HL-60 (cell line): ENCODE data around the gene CACNA1C.

Experiments
- DNase-seq, 2 experiments: peaks; one replicate each; pipeline ENCODE4 v3.0.0-alpha.2; 2010 to 2020; ENCODE audit warnings: low read depth in 1 of 2, low spot score in 1 of 2
- H3K27ac ChIP-seq: fragments of 250-450 bp; sonication (Bioruptor Pico); replicated peaks from 2 replicates; pipeline ENCODE4 v1.5.1; 2020; ENCODE audit warnings: mild to moderate bottlenecking, moderate library complexity
- H3K27me3 ChIP-seq: fragments of 250-450 bp; sonication (Bioruptor Pico); 2 replicates; pipeline ENCODE4 v1.5.1; 2021; ENCODE audit warnings: mild to moderate bottlenecking, moderate library complexity; ENCODE audit not compliant: insufficient read depth, poor library complexity, severe bottlenecking
- H3K4me3 ChIP-seq: replicated peaks from 2 replicates; pipeline ENCODE4 v1.5.1; 2011; ENCODE audit warnings: mild to moderate bottlenecking, control low read depth, low read length; ENCODE audit not compliant: insufficient read depth
- GABPA ChIP-seq: IDR thresholded peaks from 2 replicates; pipeline ENCODE4 v1.6.1; 2012; ENCODE audit warnings: low read depth
- POLR2AphosphoS5 ChIP-seq: IDR thresholded peaks from 2 replicates; pipeline ENCODE4 v1.6.1; 2012; ENCODE audit warnings: low read depth
- SPI1 ChIP-seq: IDR thresholded peaks from 2 replicates; pipeline ENCODE4 v1.6.1; 2012; ENCODE audit warnings: low read depth, mild to moderate bottlenecking, borderline replicate concordance
- TF ChIP-seq, protein P1 (sequence below): IDR thresholded peaks from one replicate; pipeline ENCODE4 v1.5.1; 2011; ENCODE audit warnings: low read length, control low read depth, inconsistent platforms; ENCODE audit not compliant: insufficient read depth
- TF ChIP-seq, protein P2 (sequence below): IDR thresholded peaks from 2 replicates; pipeline ENCODE4 v1.6.1; 2012; ENCODE audit warnings: low read depth; ENCODE audit not compliant: insufficient replicate concordance

The CACNA1C gene

GRCh38 chr12:2413301-2413700 is 360.5 kb downstream of the CACNA1C start:
- Histone ChIP-seq H3K4me3 (no peak overlapping the region), H3K27me3 (no peaks in the 10 kb centered on the region), H3K27ac (no peak overlapping the region)
- TF ChIP-seq, protein P1, sequence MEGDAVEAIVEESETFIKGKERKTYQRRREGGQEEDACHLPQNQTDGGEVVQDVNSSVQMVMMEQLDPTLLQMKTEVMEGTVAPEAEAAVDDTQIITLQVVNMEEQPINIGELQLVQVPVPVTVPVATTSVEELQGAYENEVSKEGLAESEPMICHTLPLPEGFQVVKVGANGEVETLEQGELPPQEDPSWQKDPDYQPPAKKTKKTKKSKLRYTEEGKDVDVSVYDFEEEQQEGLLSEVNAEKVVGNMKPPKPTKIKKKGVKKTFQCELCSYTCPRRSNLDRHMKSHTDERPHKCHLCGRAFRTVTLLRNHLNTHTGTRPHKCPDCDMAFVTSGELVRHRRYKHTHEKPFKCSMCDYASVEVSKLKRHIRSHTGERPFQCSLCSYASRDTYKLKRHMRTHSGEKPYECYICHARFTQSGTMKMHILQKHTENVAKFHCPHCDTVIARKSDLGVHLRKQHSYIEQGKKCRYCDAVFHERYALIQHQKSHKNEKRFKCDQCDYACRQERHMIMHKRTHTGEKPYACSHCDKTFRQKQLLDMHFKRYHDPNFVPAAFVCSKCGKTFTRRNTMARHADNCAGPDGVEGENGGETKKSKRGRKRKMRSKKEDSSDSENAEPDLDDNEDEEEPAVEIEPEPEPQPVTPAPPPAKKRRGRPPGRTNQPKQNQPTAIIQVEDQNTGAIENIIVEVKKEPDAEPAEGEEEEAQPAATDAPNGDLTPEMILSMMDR, result no peak
- DNase-seq, result no peak

GRCh38 chr12:2413999-2414792 is 361.4 kb downstream of the CACNA1C start:
- no peak for DNase-seq
- H3K4me3 ChIP-seq, result no peak overlapping the region
- no peak overlapping the region for H3K27ac ChIP-seq
- H3K27me3 ChIP-seq, result no peaks in the 10 kb centered on the region
- TF ChIP-seq SPI1 (no peak), GABPA (no peak), POLR2AphosphoS5 (no peak)
- TF ChIP-seq, protein P1, result no peak
- TF ChIP-seq, protein P2, sequence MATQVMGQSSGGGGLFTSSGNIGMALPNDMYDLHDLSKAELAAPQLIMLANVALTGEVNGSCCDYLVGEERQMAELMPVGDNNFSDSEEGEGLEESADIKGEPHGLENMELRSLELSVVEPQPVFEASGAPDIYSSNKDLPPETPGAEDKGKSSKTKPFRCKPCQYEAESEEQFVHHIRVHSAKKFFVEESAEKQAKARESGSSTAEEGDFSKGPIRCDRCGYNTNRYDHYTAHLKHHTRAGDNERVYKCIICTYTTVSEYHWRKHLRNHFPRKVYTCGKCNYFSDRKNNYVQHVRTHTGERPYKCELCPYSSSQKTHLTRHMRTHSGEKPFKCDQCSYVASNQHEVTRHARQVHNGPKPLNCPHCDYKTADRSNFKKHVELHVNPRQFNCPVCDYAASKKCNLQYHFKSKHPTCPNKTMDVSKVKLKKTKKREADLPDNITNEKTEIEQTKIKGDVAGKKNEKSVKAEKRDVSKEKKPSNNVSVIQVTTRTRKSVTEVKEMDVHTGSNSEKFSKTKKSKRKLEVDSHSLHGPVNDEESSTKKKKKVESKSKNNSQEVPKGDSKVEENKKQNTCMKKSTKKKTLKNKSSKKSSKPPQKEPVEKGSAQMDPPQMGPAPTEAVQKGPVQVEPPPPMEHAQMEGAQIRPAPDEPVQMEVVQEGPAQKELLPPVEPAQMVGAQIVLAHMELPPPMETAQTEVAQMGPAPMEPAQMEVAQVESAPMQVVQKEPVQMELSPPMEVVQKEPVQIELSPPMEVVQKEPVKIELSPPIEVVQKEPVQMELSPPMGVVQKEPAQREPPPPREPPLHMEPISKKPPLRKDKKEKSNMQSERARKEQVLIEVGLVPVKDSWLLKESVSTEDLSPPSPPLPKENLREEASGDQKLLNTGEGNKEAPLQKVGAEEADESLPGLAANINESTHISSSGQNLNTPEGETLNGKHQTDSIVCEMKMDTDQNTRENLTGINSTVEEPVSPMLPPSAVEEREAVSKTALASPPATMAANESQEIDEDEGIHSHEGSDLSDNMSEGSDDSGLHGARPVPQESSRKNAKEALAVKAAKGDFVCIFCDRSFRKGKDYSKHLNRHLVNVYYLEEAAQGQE, result no peak

- no peak overlapping the region for H3K27ac ChIP-seq
- H3K4me3 ChIP-seq, result no peak overlapping the region
- TF ChIP-seq POLR2AphosphoS5, result no peak
- no peak for TF ChIP-seq GABPA
- no peak for TF ChIP-seq SPI1
- TF ChIP-seq, protein P1, result no peak
- TF ChIP-seq, protein P2, result no peak
- no peak for DNase-seq
- H3K27me3 ChIP-seq, result no peaks in the 10 kb centered on the region
These were observed 362.2 kb downstream of the CACNA1C start for GRCh38 chr12:2414810-2415567.
